Thoracic aorta (tissue), 2 donors: ENCODE data around the gene PTPRR. TPM values are rescaled to one million over a fixed set of nuclear protein-coding genes. Genes with fewer than 3 reads are reported as not detected.
A peak's percentile ranks its signal among the peaks of the same experiment; 100 is the strongest.

Experiments used
- ATAC-seq: fragments of 150-250 bp; one replicate; pipeline ENCODE4 v1.8.0; 2017; ENCODE audit warnings: low read depth; ENCODE audit not compliant: insufficient number of reproducible peaks, low FRiP score
- DNase-seq: peaks from one replicate; pipeline ENCODE4 v3.0.0-alpha.2; 2020; ENCODE audit warnings: low spot score
- H3K27ac ChIP-seq, 2 donors: fragments of 200-600 bp; sonication (generic); 1 replicate in 1 of 2; 2 replicates in 1 of 2; pipeline ENCODE4 v1.5.1; 2016; ENCODE audit warnings: mild to moderate bottlenecking in 2 of 2, moderate library complexity in 2 of 2
- H3K27me3 ChIP-seq: fragments of 200-600 bp; sonication (generic); replicated peaks from 2 replicates; pipeline ENCODE4 v1.6.0; 2016; ENCODE audit warnings: mild to moderate bottlenecking; ENCODE audit not compliant: insufficient read depth
- H3K36me3 ChIP-seq: fragments of 200-600 bp; sonication (generic); one replicate; pipeline ENCODE4 v1.5.1; 2016
- H3K4me1 ChIP-seq, 2 donors: fragments of 200-600 bp; sonication (generic); 1 replicate in 1 of 2; 2 replicates in 1 of 2; pipeline versions ENCODE4 v1.5.1 to v1.6.0; 2016; ENCODE audit warnings: low read depth in 2 of 2, mild to moderate bottlenecking in 1 of 2; ENCODE audit not compliant: control insufficient read depth in 1 of 2
- H3K4me3 ChIP-seq: fragments of 200-600 bp; sonication (generic); 2 replicates; pipeline ENCODE4 v1.5.1; 2016; ENCODE audit warnings: mild to moderate bottlenecking
- H3K9me3 ChIP-seq: fragments of 200-600 bp; sonication (generic); 2 replicates; pipeline ENCODE4 v1.5.1; 2016
- CTCF ChIP-seq: fragments of 200-600 bp; sonication (generic); IDR thresholded peaks from one replicate; pipeline ENCODE4 v1.5.1; 2019; ENCODE audit warnings: antibody characterized with exemption
- total RNA-seq, 2 donors: library from RNA; depleted of rRNA; stranded (reverse); fragments of >200 nt; gene quantifications; one replicate each; pipeline versions ENCODE4 v1.1.0 to v1.2.3, GENCODE V29; 2016

PTPRR gene
- total RNA-seq, 2 donors from 2014 or later, result 0.27 to 0.35 TPM

DNA sequence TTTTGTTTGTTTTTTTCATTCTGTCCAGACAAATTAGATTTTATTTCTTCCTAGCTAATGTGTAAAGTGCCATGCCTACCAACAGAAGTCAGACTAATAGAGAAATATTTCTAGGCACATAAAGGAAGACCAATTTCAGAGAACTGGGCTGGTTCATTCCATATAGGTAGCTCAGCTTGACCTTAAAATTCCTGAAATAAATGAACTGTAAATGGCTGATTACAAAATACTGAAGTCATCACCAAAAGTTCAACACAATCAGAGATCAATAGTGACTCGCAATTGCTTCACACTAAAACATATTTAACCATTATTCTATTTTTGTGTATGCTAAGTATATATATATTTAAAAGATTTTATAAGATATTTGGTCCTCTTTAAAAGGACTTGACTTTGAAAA, 317.5 kb downstream of the PTPRR start:
- H3K4me3 ChIP-seq, result no peak overlapping the region
- no peaks in the 10 kb centered on the region for H3K36me3 ChIP-seq
- no peak for DNase-seq
- no peak for ATAC-seq
- no peaks in the 10 kb centered on the region for H3K9me3 ChIP-seq
- TF ChIP-seq CTCF, result no peak
- no peaks in the 10 kb centered on the region for H3K4me1 ChIP-seq
- H3K27me3 ChIP-seq, result no peaks in the 10 kb centered on the region
- H3K27ac ChIP-seq, result no peak overlapping the region

GRCh38 chr12:70598467-70599193, 321.9 kb downstream of the PTPRR start:
- no peaks in the 10 kb centered on the region for H3K27me3 ChIP-seq
- DNase-seq (no peak), ATAC-seq (no peak)
- no peaks in the 10 kb centered on the region for H3K4me1 ChIP-seq
- H3K36me3 ChIP-seq, result no peaks in the 10 kb centered on the region
- no peak overlapping the region for H3K27ac ChIP-seq
- H3K4me3 ChIP-seq, result no peak overlapping the region
- no peaks in the 10 kb centered on the region for H3K9me3 ChIP-seq
- TF ChIP-seq CTCF, result no peak

DNA sequence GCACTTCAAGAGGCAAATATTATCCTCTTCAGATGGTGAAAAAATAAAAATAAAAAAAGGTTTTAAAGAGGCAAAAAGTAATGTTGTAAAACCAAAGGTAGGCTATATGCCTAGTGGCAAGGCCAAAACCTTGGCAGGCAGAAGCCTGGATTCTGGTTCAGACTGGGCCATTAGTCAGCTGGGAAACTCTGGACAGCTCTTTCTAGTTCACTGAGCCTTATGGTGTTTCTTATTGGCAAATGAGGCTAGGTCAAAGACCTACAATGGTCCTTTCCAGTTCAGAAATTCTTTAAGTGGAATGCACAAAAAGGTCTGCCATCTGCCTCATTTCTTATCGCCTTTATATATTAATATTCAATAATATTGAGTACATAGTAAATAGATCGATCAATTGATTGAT, 327.9 kb downstream of the PTPRR start:
- H3K27me3 ChIP-seq, result no peaks in the 10 kb centered on the region
- H3K4me1 ChIP-seq, result no peaks in the 10 kb centered on the region
- H3K36me3 ChIP-seq, result no peaks in the 10 kb centered on the region
- H3K4me3 ChIP-seq, result no peak overlapping the region
- TF ChIP-seq CTCF, result no peak
- ATAC-seq (no peak), DNase-seq (no peak)
- H3K27ac ChIP-seq, result no peak overlapping the region
- H3K9me3 ChIP-seq, result no peaks in the 10 kb centered on the region

DNA sequence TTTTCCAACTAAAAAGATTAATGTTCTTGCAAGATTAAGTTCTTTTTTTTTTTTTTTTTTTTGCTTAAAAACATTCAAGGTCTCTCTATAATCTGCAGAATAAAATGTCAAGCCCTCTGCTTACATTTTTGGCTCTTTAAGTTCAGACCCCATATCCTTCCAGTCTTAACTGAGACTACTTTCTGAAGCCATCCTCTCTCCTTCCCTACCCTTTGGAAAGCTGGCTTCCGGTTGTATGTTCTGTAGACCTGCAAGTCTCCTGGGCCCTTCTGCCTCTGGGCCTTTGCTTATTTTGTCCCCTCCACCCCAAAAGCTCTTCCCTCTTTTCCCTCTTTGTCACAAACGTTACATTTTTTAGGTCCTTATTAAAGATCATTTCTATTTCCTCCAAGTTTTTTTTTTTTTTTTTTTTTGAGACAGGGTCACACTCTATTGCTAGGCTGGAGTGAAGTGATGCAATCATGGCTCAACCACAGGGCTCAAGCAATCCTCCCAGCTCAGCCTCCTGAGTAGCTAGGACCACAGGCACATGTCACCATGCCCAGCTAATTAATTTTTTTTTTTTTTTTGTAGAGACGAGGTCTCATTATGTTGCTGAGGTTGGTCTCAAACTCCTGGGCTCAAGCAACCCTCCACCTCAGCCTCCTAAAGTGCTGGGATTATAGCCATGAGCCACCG, 329.9 kb downstream of the PTPRR start:
- H3K9me3 ChIP-seq, result no peaks in the 10 kb centered on the region
- DNase-seq, result no peak
- TF ChIP-seq CTCF, result no peak
- no peaks in the 10 kb centered on the region for H3K36me3 ChIP-seq
- H3K27ac ChIP-seq, result no peak overlapping the region
- H3K4me3 ChIP-seq, result no peak overlapping the region
- no peak for ATAC-seq
- H3K4me1 ChIP-seq, result no peaks in the 10 kb centered on the region
- no peaks in the 10 kb centered on the region for H3K27me3 ChIP-seq

GRCh38 chr12:70590051-70590450, 330.5 kb downstream of the PTPRR start:
- no peaks in the 10 kb centered on the region for H3K9me3 ChIP-seq
- H3K27ac ChIP-seq, result no peak overlapping the region
- ATAC-seq (no peak), DNase-seq (peak; percentile 30)
- no peak overlapping the region for H3K4me3 ChIP-seq
- H3K36me3 ChIP-seq, result no peaks in the 10 kb centered on the region
- peak; percentile 86 for TF ChIP-seq CTCF
- no peaks in the 10 kb centered on the region for H3K4me1 ChIP-seq
- no peaks in the 10 kb centered on the region for H3K27me3 ChIP-seq

Other genes starting within 250 kb of the PTPRR start
- 10 to 100 TPM; 12.8 to 70.9 TPM for gene TSPAN8, start 237.3 kb upstream of the PTPRR start, total RNA-seq